GM21390 (cell line): ENCODE measurements around the gene CDYL.

Experiments used
- ATAC-seq: cut with Tn5 transposase; IDR thresholded peaks from one replicate; pipeline ENCODE4 v1.9.1; 2021; ENCODE audit not compliant: unreplicated experiment

The CDYL gene

GRCh38 chr6:4958624-4959023 lies 182.4 kb downstream of the CDYL start:
- no peak for ATAC-seq

GRCh38 chr6:4961322-4962168 lies 185.3 kb downstream of the CDYL start:
- ATAC-seq = no peak

- ATAC-seq = no peak
Measured at GRCh38 chr6:4962905-4963304, 186.7 kb downstream of the CDYL start.

- ATAC-seq = no peak
Measured at GRCh38 chr6:4964675-4965561, 188.7 kb downstream of the CDYL start.

- no peak for ATAC-seq
Measured at GRCh38 chr6:4965562-4966389, 189.6 kb downstream of the CDYL start.

GRCh38 chr6:4967301-4968030 lies 191.3 kb downstream of the CDYL start:
- no peak for ATAC-seq

GRCh38 chr6:4969609-4970285 lies 193.5 kb downstream of the CDYL start:
- ATAC-seq = no peak

GRCh38 chr6:4970739-4971395 lies 194.7 kb downstream of the CDYL start:
- ATAC-seq = no peak

GRCh38 chr6:4971851-4972250 lies 195.6 kb downstream of the CDYL start:
- no peak for ATAC-seq

- ATAC-seq = no peak
Measured at GRCh38 chr6:4972438-4972837, 196.2 kb downstream of the CDYL start.

GRCh38 chr6:4973415-4973814 lies 197.2 kb downstream of the CDYL start:
- ATAC-seq = no peak

- ATAC-seq = no peak
Measured at GRCh38 chr6:4973982-4974745, 198.0 kb downstream of the CDYL start.

GRCh38 chr6:4974962-4975361 lies 198.8 kb downstream of the CDYL start:
- ATAC-seq = no peak

GRCh38 chr6:4975506-4975905 lies 199.3 kb downstream of the CDYL start:
- ATAC-seq = no peak

- no peak for ATAC-seq
Measured at GRCh38 chr6:4977468-4977867, 201.3 kb downstream of the CDYL start.

- ATAC-seq = no peak
Measured at GRCh38 chr6:4979426-4979825, 203.2 kb downstream of the CDYL start.

- ATAC-seq = no peak
Measured at GRCh38 chr6:4981761-4982160, 205.6 kb downstream of the CDYL start.

- ATAC-seq = no peak
Measured at GRCh38 chr6:4983322-4983721, 207.1 kb downstream of the CDYL start.

GRCh38 chr6:4986999-4987398 lies 210.8 kb downstream of the CDYL start:
- ATAC-seq = no peak
